A549 treated with RU486 at 1 μM for 4 hours (cell line): Measurements from ENCODE around the gene EBPL. TPM values are rescaled to one million over a fixed set of nuclear protein-coding genes. Genes with fewer than 3 reads are reported as not detected.

Source experiments
- total RNA-seq: library from RNA; stranded (reverse); fragments of 200-300 nt; extraction: Qiagen RNA extraction; gene quantifications from 5 replicates; pipeline ENCODE4 v1.2.3, GENCODE V29; 2022; ENCODE audit warnings: low read depth

EBPL gene
- 47.1 to 74.2 TPM (median 67.2 TPM) in 5 replicates for total RNA-seq

DNA sequence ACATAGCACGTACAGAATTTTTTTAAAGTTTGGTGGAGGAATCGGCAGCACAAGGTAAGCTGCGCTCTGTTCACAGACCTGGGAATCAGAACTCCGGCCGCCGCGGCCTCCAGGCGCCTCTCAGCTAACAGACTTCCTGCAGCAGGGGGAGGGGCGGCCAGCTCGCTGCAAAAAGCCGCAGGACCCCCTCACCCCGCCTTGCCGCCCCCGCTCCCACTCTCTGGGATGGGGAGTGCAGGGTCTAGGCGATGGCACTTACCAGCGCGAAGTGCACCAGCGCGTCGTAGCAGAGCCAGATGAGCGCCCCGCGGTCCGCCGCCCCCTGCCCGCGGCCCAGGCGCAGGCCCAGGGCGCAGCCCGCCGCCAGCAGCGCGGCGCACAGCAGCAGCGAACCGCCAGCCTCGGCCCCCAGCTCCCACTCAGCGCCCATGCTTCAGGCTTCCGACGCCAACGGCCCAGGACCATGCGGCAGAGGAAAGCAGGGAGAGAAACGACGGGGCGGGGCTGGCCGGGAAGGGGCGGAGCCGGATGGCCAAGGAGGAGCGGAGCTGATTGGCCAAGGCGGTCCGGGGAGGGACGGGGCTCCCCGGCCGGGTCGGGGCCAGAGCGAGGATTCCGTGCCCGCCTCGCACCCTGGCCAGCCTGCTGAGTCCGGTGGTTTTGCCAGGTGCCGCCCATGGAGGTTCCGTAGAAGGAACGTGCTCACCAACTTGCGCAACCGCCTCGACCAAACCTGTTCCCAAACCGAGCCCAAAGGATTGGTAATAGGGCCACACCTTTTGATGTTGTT lies at the start of gene EBPL:
Gene EBPL, minus strand, starts transcription at position 492 of the 790 bp plus-strand sequence. Its CDS starts 62 bp downstream, at position 430.

GRCh38 chr13:49627831-49628652 lies 63.2 kb downstream of the EBPL start, which contains the start of gene ARL11:
ARL11 (plus strand) TSS chr13:49628507; CDS start chr13:49630448, 1,941 bp downstream.

Other genes starting within 250 kb of the EBPL start
- gene CAB39L, start 247.4 kb downstream of the EBPL start, total RNA-seq, result 1.6 to 2.7 TPM (median 2.3 TPM) in 5 replicates
- 1.3 to 2.2 TPM (median 2.0 TPM) in 5 replicates for gene SETDB2, start 247.2 kb downstream of the EBPL start, total RNA-seq
- 4.6 to 7.2 TPM (median 6.4 TPM) in 5 replicates for gene PHF11, start 195.5 kb downstream of the EBPL start, total RNA-seq
- gene RCBTB1, start 105.9 kb downstream of the EBPL start, total RNA-seq, result 4.5 to 9.3 TPM (median 8.3 TPM) in 5 replicates
- not detected in 5 replicates for gene ARL11, start 63.0 kb downstream of the EBPL start, total RNA-seq
- gene KPNA3, start 101.2 kb upstream of the EBPL start, total RNA-seq, result 12.5 to 29.4 TPM (median 27.0 TPM) in 5 replicates
- 6.3 to 10.4 TPM (median 9.3 TPM) in 5 replicates for gene SPRYD7, start 244.9 kb upstream of the EBPL start, total RNA-seq